Activated T-cell treated with anti-CD3 and anti-CD28 coated beads, Interleukin-2, amount 50 U/mL, for 4 hours (primary cell): Measurements from ENCODE around the gene PKN3. TPM values are rescaled to one million over a fixed set of nuclear protein-coding genes. Genes with fewer than 3 reads are reported as not detected.
"Not testable (repeated sequence)": the region's sequence is repeated elsewhere in the genome, so short reads cannot be mapped to it uniquely, and the experiment has no call there.

ENCODE experiments used
- ATAC-seq, 2 donors: fragments of 200-7000 bp; cut with Tn5 transposase; one replicate each; pipeline ENCODE4 v1.10.0; 2021
- DNase-seq: peaks from one replicate; pipeline ENCODE4 v3.0.0-alpha.2; 2020
- H3K27me3 Mint-ChIP-seq: one replicate; pipeline ENCODE4 v1.8.0; 2021; ENCODE audit warnings: low read depth, mixed read lengths
- H3K36me3 Mint-ChIP-seq: one replicate; pipeline ENCODE4 v1.8.0; 2022; ENCODE audit warnings: mixed read lengths; ENCODE audit not compliant: insufficient read depth
- H3K4me1 Mint-ChIP-seq: one replicate; pipeline ENCODE4 v1.8.0; 2021; ENCODE audit warnings: low read depth, mixed read lengths
- H3K4me3 Mint-ChIP-seq: one replicate; pipeline ENCODE4 v1.8.0; 2021; ENCODE audit warnings: mild to moderate bottlenecking, moderate library complexity, mixed read lengths
- H3K9me3 Mint-ChIP-seq: one replicate; pipeline ENCODE4 v1.8.0; 2021; ENCODE audit warnings: mixed read lengths
- total RNA-seq, 3 donors: library from RNA; stranded (reverse); gene quantifications; one replicate each; pipeline ENCODE4 v1.2.1, GENCODE V29; 2021

Gene PKN3
- 10 to 100 TPM in 1 of 3 donors, 1 to 10 TPM in 2; 5.5 to 10.1 (median 8.1) TPM for total RNA-seq

DNA sequence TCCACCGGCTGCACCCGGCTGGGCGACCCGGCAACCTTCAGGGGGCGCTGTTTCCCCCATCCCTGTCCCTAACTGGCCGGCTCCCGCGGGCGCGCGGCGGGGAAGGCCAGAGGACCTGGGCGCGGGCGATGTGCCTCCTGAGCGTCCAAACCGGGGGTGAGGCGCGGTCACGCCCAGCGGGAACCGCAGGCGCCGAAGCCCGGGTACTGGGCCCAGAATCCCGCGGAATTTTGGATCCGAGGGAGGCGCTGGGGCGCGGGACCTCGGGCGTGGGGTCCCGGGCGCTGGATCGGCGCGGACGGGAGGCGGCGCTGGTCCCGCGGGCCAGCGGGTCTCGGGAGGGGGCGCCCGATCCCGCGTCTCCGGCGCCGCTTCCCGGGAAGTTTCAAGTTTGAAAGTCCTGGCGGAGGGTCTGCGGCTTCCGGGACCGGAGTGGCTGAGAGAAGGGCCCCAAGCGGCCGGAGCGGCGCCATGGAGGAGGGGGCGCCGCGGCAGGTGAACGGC lies at the start of gene PKN3:
TSS of gene PKN3 (plus strand) at position 59 of the 504 bp plus-strand sequence. CDS start at position 472, 413 bp downstream.
- ATAC-seq (peak; percentile 87 to 88), DNase-seq (peak; percentile 81)
- Mint-ChIP-seq H3K9me3 (no peaks in the 10 kb centered on the region), H3K4me1 (peaks cover 7% of the 10 kb centered on the region), H3K4me3 (peak within 1 kb of the TSS; percentile 78), H3K27me3 (no peaks in the 10 kb centered on the region), H3K36me3 (no peaks in the 10 kb centered on the region)

- Mint-ChIP-seq H3K36me3 (no peaks in the 10 kb centered on the region), H3K27me3 (no peaks in the 10 kb centered on the region), H3K9me3 (no peaks in the 10 kb centered on the region), H3K4me3 (no peak overlapping the region), H3K4me1 (peaks cover 6% of the 10 kb centered on the region)
- ATAC-seq (no peak), DNase-seq (no peak)
These were observed 48.4 kb upstream of the PKN3 start for GRCh38 chr9:128653908-128654307.

GRCh38 chr9:128654481-128654880 lies 47.8 kb upstream of the PKN3 start:
- DNase-seq (no peak), ATAC-seq (no peak)
- Mint-ChIP-seq H3K4me3 (peak overlapping the region; percentile 37), H3K9me3 (no peaks in the 10 kb centered on the region), H3K36me3 (no peaks in the 10 kb centered on the region), H3K27me3 (no peaks in the 10 kb centered on the region), H3K4me1 (peaks cover 6% of the 10 kb centered on the region)

GRCh38 chr9:128656416-128657343 lies 45.6 kb upstream of the PKN3 start, which contains the start of gene DYNC2I2:
Gene DYNC2I2 (minus strand): TSS chr9:128656847. CDS start chr9:128656726, 121 bp downstream.
- Mint-ChIP-seq H3K36me3 (no peaks in the 10 kb centered on the region), H3K27me3 (no peaks in the 10 kb centered on the region), H3K9me3 (no peaks in the 10 kb centered on the region), H3K4me1 (peaks cover 6% of the 10 kb centered on the region), H3K4me3 (peak within 1 kb of the TSS; percentile 89)
- DNase-seq (peak; percentile 97), ATAC-seq (peak; percentile 98 to 99)

DNA sequence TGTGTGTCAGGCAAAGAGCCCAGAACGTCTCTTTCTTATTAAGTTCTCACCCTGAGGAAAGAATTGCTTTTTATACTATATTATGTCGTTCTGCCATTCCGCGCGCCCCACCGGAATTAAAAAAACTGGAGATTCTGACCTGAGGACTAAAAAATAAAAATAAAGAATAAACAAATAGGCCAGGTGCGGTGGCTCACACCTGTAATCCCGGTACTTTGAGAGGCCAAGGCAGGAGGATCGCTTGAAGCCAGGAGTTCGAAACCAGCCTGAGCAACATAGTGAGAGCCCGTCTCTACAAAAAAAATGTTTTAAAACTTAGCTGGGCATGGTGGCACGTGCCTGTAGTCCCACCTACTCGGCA lies 45.0 kb upstream of the PKN3 start:
- H3K27me3 Mint-ChIP-seq = no peaks in the 10 kb centered on the region
- H3K9me3 Mint-ChIP-seq = no peaks in the 10 kb centered on the region
- H3K4me3 Mint-ChIP-seq = peak overlapping the region; percentile 89
- no peak for DNase-seq
- peaks cover 6% of the 10 kb centered on the region for H3K4me1 Mint-ChIP-seq
- no peak for ATAC-seq
- no peaks in the 10 kb centered on the region for H3K36me3 Mint-ChIP-seq

DNA sequence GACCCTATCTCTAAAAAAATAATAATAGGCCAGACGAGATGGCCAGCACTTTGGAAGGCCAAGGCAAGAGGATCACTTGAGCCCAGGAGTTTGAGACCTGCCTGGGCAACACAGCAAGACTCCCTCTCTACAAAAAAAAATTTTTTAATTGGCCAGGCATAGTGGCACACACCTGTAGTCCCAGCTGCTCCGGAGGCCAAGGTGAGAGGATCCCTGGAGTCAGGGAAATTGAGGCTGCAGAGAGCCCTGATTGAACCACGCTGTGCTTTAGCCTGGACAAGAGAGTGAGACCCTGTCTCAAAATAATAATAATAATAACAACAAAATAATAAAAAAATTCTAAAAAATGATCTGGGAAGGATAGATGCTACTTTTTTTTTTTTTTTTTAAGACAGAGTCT lies 44.5 kb upstream of the PKN3 start:
- H3K27me3 Mint-ChIP-seq = no peaks in the 10 kb centered on the region
- H3K36me3 Mint-ChIP-seq = no peaks in the 10 kb centered on the region
- no peak overlapping the region for H3K4me3 Mint-ChIP-seq
- H3K9me3 Mint-ChIP-seq = no peaks in the 10 kb centered on the region
- no peak for ATAC-seq
- H3K4me1 Mint-ChIP-seq = peaks cover 6% of the 10 kb centered on the region
- no peak for DNase-seq

DNA sequence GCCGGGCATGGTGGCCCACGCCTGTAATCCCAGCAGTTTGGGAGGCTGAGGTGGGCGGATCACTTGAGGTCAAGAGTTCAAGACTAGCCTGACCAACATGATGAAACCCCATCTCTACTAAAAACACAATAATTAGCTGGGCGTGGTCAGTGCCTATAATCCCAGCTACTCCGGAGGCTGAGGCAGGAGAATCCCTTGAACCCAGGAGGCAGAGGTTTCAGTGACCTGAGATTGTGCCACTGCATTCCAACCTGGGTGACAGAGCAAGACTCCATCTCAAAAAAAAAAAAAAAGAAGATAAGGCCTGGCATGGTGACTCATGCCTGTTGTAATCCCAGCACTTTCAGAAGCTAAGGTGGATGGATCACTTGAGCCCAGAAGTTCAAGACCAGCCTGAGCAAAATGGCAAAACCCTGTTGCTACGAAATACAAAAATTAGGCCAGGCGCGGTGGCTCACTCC lies 35.8 kb upstream of the PKN3 start:
- DNase-seq, H3K4me1 Mint-ChIP-seq, H3K9me3 Mint-ChIP-seq, H3K36me3 Mint-ChIP-seq, ATAC-seq, H3K27me3 Mint-ChIP-seq, H3K4me3 Mint-ChIP-seq: not testable (repeated sequence)

GRCh38 chr9:128669786-128670185 lies 32.5 kb upstream of the PKN3 start:
- Mint-ChIP-seq H3K36me3 (no peaks in the 10 kb centered on the region), H3K9me3 (no peaks in the 10 kb centered on the region), H3K4me1 (no peaks in the 10 kb centered on the region), H3K27me3 (no peaks in the 10 kb centered on the region), H3K4me3 (no peak overlapping the region)
- no peak for ATAC-seq
- DNase-seq = no peak

DNA sequence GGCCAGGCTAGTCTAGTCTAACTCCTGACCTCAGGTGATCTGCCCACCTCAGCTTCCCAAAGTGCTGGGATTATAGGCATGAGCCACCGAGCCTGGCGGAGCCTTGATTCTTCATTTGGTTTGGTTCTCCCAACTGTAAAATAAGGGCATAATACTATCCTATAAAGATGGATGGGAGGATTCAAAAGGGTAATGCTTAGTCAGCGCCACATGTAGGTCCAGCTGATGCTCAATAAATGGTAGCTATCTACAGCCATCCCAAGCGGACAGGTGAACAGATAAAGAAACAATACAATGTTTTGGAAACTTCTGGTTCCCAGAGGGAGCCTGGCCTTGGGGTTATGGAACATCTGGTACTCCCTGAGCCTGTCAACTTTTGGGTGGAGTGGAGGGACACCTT lies 26.9 kb upstream of the PKN3 start:
- DNase-seq (no peak), ATAC-seq (no peak)
- no peaks in the 10 kb centered on the region for H3K36me3 Mint-ChIP-seq
- no peaks in the 10 kb centered on the region for H3K4me1 Mint-ChIP-seq
- no peaks in the 10 kb centered on the region for H3K9me3 Mint-ChIP-seq
- H3K27me3 Mint-ChIP-seq = no peaks in the 10 kb centered on the region
- H3K4me3 Mint-ChIP-seq = no peak overlapping the region

DNA sequence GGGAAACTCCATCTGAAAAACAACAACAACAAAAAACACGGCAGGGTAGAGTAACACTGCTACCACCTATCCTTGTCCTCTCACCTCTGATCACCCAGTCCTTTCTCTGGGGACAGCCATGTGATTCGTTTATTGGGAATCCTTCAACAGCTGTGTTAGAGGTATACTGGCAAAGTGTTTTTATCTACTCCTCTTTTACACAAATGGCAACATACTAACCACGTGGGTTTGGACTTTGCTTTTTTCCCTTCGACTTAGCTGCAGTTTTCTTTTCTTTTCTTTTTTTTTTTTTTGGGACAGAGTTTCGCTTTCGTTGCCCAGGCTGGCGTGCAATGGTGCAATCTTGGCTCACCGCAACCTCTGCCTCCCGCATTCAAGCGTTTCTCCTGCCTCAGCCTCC lies 24.5 kb upstream of the PKN3 start:
- DNase-seq (no peak), ATAC-seq (no peak)
- H3K27me3 Mint-ChIP-seq = no peaks in the 10 kb centered on the region
- peaks cover 3% of the 10 kb centered on the region for H3K36me3 Mint-ChIP-seq
- no peaks in the 10 kb centered on the region for H3K4me1 Mint-ChIP-seq
- H3K9me3 Mint-ChIP-seq = no peaks in the 10 kb centered on the region
- no peak overlapping the region for H3K4me3 Mint-ChIP-seq

DNA sequence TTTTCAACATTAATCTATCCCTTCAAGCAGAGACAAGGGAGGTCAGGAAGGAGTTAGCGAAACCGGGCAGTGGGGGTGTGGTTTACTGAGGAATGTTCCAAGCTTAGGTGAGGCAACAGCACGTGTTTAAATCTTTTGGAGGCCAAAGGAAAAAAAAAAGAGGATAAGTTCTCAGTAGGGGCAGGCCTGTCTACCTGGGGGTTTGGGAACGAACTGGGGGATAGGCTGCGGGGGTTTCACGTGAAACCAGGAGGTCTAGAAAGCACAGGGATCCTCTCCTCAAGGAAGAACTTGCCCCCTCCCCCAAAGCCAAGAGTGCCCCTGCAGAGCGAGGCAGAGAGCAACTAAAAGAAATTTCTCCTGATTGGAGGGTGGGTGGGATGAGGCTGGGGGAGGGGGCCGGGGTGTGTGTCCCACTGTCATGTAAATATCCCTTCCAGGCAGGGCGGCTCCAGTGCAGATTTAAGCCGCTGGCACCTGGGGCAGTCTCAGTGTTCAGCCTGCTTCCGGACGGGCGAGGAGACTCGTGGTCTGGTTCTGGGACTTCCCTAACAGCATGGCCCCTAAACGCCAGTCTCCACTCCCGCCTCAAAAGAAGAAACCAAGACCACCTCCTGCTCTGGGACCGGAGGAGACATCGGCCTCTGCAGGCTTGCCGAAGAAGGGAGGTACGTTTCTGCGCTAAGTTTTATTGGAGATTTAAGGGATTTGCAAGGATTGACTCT lies 18.8 kb upstream of the PKN3 start:
- H3K27me3 Mint-ChIP-seq = no peaks in the 10 kb centered on the region
- ATAC-seq (peak in 1 of 2 donors; percentile 8), DNase-seq (no peak)
- no peaks in the 10 kb centered on the region for H3K9me3 Mint-ChIP-seq
- peaks cover 5% of the 10 kb centered on the region for H3K36me3 Mint-ChIP-seq
- H3K4me3 Mint-ChIP-seq = peak overlapping the region; percentile 97
- peaks cover 42% of the 10 kb centered on the region for H3K4me1 Mint-ChIP-seq

- no peak for DNase-seq
- ATAC-seq = no peak
- Mint-ChIP-seq H3K4me3 (peak overlapping the region; percentile 97), H3K36me3 (peaks cover 5% of the 10 kb centered on the region), H3K9me3 (no peaks in the 10 kb centered on the region), H3K27me3 (no peaks in the 10 kb centered on the region), H3K4me1 (peaks cover 42% of the 10 kb centered on the region)
These were observed 18.3 kb upstream of the PKN3 start for GRCh38 chr9:128684065-128684324.

GRCh38 chr9:128684325-128685199 lies 17.7 kb upstream of the PKN3 start:
- Mint-ChIP-seq H3K27me3 (no peaks in the 10 kb centered on the region), H3K4me1 (peaks cover 42% of the 10 kb centered on the region), H3K36me3 (peaks cover 5% of the 10 kb centered on the region), H3K9me3 (no peaks in the 10 kb centered on the region), H3K4me3 (peak overlapping the region; percentile 97)
- ATAC-seq (peak; percentile 42 to 44), DNase-seq (peak; percentile 61)
